HG02623 (cell line): Measurements from ENCODE around the gene WASL.
"Not testable (repeated sequence)": the region's sequence is repeated elsewhere in the genome, so short reads cannot be mapped to it uniquely, and the experiment has no call there.

Experiments used
- ATAC-seq: cut with Tn5 transposase; IDR thresholded peaks from one replicate; pipeline ENCODE4 v1.9.1; 2021; ENCODE audit warnings: moderate library complexity; ENCODE audit not compliant: unreplicated experiment

The WASL gene

DNA sequence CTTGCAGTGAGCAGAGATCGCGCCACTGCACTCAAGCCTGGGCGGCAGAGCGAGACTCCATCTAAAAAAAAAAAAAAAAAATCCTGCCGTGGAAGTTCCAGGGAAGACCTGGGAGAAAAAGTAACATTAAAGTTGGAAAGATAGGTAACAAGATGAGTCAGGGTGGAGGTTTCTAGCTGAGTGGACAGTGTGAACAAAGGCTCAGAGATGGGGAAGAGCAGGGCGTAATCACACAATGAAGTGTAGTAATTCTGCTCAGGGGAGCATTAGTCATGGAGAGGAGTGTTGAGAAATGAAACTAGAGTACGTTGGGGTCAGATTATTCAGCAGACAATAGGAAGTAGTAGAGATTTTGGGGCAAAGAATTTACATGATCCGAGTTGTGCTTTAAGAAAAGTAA lies 21.6 kb upstream of the WASL start:
- ATAC-seq = peak; percentile 91

DNA sequence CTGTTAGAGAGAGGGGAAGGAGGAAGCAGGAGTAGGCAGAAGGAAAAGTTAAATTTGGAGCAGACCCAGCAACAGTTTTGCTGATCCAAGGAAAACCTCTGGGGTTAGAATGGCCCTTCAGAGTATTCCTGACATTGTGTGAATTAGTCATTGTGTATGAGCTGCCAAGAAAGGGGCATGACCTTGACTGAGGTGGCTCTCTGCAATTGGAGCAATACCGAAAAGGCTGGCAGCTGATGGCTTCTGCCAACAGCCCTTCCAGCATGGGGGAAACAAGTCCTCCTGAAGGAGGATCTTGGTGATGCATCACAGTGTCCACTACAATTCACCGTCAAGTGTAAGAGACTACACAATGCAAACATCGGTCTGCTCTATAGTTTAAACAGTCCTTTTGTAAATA lies 20.6 kb upstream of the WASL start:
- ATAC-seq = no peak

DNA sequence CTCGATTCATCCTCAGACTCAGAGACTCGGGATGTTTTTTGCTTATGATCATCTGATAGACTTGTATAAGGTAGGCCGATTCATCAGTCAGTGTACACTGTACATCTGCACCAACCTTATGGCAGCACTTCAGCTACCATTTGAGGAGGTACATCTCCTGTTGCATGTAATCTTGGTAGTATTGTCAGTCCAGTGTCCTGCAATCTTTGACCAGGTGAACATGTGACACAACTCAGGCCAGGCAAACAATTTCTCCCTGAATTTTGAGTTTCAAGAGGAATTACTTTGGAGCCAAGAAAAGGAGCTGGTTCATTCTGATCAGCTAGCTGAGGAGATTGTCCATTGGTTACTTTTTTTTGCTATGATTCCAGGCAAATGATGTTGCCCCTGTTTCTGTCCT lies 19.7 kb upstream of the WASL start:
- no peak for ATAC-seq

DNA sequence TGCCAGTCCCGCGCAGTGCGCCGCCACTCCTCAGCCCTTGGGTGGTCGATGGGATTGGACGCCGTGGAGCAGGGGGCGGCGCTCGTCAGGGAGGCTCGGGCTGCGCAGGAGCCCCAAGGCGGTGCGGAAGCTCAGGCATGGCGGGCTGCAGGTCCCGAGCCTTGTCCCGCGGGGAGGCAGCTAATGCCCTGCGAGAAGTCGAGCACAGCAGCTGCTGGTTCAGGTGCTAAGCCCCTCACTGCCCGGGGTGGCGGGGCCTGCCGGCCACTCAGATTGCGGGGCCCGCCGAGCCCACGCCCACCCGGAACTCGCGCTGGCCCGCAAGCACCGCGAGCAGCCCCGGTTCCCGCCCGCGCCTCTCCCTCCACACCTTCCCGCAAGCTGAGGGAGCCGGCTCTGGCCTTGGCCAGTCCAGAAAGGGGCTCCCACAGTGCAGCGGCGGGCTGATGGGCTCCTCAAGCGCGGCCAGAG lies 14.4 kb upstream of the WASL start:
- no peak for ATAC-seq

DNA sequence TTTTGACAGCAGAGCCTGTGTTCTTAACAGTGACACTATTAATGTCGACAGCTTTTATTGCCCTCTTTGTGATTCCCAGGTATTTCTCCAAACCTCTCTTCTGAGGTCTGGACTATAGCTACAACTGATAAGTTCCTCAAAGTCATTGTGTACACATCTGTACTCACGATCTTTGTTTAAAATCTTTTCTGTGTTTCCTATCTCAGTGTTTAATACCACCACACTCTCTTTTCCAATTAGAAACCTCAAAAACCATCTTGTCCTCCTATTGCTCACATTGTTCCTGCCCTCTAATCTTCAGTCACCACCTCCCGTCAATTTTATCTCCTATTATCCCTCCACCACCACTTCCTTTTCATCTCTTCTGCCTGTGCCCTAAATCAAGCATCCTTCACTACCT lies 12.9 kb upstream of the WASL start:
- ATAC-seq = no peak

DNA sequence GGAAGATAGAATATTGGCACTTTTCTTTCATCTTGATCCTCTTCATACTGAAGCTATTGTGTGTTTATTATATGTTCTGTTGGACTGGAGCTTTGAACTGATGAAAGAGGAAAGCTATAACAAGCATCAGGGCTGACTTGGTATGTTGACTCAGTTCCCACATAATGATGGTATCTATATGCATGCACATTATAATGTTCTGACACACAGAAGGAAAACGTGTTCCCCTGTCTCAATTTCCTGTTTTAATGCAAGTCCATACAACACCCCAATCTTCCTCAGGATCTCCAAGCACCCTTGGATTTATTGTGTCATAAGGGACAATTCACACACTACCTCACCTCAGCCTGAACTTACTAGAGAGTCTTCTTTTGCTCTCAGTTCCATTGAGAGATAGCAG lies 8.3 kb upstream of the WASL start:
- no peak for ATAC-seq

DNA sequence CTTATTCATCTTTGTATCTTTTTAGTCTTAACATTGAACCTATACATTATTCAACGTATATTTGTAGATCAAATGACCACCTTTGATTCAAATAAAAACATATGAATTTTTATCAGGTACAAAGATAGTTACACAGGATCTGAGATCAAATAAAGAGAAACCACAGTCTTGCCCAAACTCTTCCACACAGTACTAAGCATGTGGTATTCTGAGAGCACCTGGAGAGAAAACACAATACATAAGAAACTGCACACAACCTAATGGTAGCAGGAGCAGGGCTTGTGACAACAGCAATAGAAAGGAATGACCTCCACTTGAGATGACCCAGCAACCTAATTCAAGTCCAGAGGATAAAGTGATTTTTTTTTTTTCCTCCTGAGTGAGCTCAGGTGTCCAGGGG lies 6.5 kb upstream of the WASL start:
- no peak for ATAC-seq

DNA sequence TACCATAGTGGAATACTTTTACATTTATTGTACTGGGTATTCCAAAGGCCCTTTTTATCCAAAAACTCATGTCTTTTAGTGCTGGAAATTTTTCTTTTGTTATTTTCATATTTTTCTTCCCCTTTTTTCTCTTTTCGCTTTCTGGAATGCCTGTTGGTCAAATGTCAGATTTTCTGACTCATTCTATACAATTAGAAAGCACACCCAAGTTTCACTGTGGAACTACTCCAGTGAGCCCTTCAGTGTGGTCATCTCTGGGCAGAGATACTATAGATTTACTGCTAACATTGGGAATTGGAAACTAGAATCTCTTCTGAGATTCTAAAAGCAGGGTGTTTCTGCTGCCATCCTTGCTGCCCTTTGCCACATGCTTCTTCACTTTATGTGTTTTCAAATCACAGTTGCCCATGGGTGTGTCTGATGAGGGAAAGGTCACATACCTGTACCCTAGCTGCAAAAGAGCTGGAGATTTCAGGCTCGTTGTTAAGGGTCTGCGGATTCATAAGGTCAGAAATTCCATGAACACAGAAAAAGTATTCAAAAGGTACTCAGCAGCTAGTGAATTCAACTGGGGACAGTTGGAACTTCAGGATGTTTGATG lies 5.6 kb upstream of the WASL start:
- ATAC-seq = no peak

DNA sequence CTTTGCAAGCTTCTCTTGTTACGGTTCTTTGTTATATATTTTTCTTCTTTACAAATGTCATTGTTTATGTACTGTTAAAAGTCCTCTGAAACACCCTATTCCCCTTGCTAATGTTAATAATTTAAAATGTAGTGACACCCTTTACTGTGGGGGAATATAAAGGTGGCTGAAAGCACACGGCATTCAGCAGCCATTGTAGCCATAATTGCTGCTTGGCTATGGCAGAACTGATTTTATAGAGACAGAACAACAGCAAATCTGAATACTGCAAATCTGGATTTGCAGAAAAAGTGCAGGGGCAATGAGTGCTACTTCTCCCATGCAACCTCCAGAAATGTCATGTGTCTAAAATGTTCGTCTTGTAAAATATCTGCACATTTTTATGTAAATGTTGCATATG lies 3.7 kb upstream of the WASL start:
- no peak for ATAC-seq

DNA sequence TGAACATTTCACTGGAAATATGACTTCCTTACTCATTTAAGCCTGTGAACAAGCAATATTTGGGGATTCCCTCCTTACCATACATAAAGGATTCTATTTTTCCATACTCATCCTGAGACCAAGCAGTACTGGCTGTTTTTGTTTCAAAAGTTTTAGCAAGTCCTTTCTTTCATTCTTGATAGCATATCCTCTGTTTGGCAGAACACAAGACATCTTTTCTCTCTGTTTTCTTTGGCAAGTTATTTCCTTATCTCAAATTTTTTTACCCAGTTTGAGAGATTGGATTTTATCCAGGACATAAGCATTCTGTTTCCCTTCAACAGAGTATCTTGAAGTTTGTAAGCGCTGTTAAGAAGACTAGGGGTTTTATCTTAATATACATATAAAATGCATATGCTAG lies 3.0 kb upstream of the WASL start:
- no peak for ATAC-seq

DNA sequence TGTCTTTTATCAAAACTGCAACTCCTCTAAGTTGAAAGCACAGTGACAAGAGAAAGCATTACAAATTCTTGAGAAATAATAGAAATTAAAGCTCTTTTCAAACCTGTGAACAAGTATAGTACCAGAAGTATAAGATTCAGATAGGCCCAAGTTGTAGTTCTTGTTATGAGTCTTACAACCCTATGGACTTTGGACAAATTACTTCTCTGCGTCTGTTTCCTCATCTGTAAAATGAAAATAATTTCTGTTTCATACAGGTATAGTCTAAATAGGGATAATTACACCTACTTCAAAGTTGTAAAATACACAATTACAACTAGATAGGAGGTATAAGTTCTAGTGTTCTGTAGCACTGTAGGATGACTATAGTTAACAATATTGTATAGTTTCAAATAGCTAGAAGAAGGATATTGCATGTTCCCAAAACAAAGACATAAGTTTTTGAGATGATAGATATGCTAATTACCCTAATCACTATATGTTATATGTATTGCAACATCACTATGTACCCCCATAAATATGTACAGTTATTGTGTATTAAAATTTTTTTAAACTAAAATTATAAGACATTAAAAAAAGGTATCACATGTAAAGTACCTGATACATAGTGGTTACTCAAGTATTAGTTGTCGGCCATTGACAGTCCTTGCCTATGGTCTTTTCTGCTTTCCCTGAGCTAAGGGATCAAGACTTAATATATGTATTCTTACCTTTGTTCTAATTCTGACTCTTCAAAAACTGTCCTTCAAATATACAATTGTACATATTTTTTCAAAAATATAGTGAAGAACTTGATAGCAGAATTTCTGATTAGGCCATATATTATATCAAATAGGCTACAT lies 1.8 kb upstream of the WASL start:
- no peak for ATAC-seq

DNA sequence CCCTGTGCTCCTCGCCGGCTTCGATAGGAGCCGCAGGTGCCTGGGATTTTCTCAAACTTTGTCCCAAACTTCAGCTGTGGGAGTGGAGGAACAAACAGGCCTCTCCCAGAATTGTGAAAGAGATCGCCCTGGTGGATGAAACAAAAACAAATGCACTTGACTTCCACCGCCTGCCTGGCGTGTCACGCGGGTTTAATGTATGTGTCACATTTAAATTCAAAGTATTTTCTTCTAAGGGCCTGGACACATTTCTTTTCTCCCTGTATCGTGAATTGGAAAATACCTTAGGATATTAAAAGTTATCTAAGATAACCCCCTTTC lies 694 bp upstream of the WASL start:
- ATAC-seq = peak; percentile 14

DNA sequence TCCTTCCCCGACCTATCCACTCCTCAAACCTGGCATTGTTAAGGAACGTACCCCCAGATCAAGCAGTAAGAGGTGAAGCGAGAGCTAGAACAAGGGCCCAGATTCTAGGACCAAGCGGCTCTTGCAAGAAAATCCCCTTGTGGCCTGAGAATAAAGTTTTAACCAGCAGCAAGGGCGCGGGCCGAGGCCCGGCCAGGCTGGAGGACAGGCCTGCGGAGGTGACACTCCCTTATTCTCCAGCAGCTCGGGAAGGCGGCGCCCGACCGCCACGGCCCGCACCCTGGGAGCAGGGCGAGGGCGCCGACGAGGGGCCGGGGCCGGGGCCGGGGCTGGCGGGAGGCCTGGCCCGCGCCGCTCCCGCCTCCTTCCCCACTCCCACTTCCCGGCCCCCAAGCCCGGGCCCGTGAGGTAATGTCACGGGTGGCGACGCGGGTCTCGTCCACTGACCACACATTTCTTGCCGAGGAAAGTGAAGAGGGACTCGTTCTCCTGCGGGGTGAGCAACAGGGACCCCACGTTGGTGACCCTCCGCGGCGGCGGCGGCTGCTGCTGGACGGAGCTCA lies 551 bp downstream of the WASL start:
- peak; percentile 4 for ATAC-seq

DNA sequence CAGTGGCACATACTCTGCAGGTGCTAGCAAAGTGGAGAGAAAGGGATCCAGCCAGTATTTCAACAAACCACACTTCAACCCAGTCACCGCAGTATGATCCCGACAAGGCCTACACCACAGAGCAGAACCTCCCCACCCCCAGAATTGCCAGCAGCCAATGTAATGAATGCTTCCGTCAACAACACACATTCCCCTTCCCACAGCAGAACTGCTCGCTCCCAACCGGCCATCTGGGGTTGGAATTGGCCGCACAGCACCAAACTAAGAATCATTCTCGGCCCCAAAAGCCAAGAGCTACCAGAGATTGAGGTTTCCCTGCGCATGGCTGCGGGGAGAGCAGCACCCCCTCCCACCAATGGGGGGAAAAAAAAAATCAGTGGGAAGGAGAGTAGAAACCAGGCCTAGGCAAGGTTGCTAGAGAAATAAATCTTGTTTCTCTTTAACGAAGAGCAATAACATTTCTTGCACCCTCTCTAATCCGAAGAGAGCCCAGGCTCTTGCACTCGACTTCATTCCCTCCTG lies 1.1 kb downstream of the WASL start:
- ATAC-seq = no peak

DNA sequence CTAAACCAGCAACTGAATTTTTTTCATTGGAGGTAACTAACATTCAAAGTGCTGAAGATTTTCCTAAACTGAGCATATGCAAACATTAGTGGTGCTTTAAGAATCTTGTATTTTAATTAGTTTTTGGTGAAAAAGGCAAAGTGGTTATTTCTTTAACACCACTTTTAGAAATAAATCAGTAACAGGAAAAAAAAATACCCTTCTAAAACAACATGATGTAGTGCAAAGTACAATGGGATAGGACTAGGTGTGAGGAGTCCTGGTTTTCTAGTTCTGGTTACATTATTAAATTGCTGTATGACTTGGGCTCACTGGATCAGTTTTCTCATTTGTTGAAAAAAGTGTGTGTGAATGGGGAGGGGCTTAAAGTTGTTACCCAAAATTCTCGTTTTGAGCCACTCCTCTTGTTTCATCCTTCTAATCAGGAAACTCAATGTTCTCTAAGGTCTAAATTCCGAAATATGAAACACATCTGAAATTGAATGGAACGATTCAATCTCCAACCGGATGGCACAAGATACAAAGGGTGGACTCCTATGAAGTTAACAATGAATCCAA lies 1.8 kb downstream of the WASL start:
- ATAC-seq = no peak

DNA sequence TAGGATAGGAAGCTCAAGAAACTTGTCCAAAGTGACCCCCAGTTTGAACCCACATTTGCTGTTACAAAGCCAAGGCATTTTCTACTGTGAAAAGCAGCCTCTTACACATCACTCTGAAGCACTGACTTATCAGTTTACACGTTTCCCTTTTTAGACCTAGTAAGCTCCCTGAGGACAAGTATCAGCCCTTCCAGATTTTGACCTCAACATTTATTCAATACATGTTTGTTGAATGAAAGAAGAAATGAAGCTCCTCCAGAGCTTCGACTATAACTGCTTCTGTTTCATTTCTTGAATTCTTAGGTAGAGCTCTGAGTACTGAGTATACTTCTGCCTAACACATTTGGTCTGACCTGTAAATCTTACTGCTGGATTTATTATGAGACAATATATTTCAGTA lies 2.7 kb downstream of the WASL start:
- no peak for ATAC-seq

DNA sequence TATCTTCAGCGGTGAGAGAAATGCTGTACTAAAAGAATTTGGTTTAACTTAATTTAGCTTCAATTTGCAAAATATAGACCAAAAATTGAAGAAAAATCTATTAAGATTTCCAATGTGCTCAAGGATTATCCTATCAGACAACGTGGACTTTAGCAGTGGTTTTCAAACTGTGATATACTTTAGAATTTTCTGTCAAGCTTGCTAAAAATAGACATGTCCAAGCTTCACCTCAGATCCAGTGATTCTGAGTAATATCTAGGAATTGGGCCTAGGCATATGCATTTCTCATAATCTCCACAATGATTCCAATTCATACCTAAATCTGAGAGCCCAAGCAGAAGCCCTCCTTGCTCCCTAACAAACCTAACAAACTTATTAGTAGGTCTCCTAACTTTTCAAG lies 3.4 kb downstream of the WASL start:
- no peak for ATAC-seq

DNA sequence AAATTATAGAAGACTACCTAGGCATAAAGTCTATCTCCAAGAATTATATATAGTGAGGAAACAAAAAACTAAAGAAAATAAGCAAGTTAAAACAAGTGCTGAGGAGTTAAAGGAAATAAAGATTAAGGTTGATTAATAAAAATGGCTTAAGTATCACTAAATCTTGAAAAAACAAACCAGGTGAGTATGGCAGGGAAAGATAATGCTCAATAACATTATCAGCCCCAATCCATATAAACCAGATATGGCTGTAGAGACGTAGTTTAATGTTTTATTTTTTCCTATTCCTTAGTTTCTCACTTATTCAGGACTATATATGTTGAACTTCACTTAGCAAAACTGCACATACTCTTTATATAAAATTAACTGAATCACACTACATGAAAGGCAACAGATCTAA lies 4.4 kb downstream of the WASL start:
- ATAC-seq = no peak

DNA sequence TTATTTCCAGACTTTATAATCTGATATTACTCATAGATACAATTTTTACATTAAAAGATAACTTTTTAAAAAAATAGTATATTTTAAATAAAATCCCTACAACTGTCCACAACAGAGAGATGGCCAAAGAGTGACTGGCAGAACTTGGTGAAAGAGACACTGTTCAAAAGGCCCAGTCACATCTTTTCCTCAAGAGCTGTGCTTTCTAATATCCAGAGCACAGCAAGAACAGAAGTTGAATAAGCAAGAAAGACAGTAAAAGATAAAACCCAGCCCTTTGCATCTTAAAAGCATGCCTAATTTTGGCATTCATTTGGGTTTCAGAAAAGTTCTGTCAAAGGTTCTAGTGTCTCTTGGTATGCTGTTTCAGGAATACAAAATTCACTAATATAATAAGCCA lies 6.9 kb downstream of the WASL start:
- no peak for ATAC-seq

DNA sequence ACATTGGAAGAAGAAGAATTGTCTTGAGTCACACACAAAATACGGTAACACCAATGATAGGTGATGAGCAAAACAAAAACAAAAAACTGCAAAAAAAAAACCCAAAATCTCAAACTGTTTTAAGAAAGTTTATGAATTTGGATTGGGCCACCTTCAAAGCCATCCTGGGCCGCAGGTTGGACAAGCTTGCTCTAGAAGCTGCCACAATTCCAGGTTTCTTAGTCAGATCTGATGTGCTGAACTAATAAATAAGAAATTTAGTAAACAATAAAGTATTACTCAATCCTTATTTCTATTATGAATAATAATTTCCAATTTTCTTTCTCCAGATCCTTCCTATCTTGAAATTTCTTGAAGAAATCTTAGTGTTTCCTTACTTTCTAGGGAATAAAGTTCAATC lies 10.0 kb downstream of the WASL start:
- ATAC-seq = no peak

DNA sequence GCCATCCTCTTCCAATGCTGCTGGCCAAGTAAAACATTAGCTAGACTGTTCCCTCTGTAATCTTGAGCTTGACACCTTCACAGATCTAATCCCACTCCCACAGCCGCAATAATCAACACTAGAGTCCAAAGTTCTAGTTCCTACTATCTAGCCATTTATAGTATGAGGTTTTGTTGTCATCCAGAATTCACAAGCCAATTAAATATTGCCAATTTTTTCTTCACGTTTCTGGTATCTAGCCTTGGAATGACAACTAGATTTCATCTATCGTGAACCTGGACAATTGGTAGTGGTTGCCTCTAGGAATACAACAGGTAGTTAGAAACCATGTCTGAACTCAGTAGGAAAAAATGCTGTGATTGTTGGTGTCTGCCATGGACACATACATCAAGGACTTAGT lies 10.4 kb downstream of the WASL start:
- no peak for ATAC-seq

DNA sequence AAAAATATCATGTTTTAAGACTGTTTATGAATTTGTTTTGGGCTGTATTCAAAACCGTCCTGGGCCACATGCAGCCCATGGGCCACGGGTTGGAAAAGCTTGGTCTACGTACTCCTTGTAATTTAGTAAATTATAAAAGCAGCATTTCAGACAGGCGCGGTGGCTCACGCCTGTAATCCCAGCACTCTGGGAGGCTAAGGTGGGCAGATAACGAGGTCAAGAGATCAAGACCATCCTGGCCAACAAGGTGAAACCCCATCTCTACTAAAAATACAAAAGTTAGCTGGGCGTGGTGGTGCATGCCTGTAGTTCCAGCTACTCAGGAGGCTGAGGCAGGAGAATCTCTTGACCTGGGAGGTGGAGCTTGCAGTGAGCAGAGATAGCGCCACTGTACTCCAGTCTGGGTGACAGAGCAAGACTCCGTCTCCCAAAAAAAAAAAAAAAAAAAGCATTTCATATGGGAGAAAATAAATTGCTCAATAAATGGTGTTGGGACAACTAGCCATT lies 11.6 kb downstream of the WASL start:
- not testable (repeated sequence) for ATAC-seq
